ENCODE results near the gene GSTK1. TPM values are rescaled to one million over a fixed set of nuclear protein-coding genes. Genes with fewer than 3 reads are reported as not detected.

Gene GSTK1
- total and polyA plus RNA-seq, 9 of the 15 experiments (the other 6 are each of a cell fraction or from before 2014, with no cell fraction given), result 155 to 441 (median 233) TPM

- TF ChIP-seq ARID3A (IDR thresholded peaks at IDR 0.05; ENCODE audit: borderline replicate concordance, low read depth, low read length), result peak; percentile 51; the same call in 1 of the 2 replicates
- TF ChIP-seq SMARCA4 (IDR thresholded peaks at IDR 0.05), result peak; percentile 31
- TF ChIP-seq NR0B1 (IDR thresholded peaks at IDR 0.05; ENCODE audit: partially characterized antibody), result no peak
- TF ChIP-seq, protein P1, sequence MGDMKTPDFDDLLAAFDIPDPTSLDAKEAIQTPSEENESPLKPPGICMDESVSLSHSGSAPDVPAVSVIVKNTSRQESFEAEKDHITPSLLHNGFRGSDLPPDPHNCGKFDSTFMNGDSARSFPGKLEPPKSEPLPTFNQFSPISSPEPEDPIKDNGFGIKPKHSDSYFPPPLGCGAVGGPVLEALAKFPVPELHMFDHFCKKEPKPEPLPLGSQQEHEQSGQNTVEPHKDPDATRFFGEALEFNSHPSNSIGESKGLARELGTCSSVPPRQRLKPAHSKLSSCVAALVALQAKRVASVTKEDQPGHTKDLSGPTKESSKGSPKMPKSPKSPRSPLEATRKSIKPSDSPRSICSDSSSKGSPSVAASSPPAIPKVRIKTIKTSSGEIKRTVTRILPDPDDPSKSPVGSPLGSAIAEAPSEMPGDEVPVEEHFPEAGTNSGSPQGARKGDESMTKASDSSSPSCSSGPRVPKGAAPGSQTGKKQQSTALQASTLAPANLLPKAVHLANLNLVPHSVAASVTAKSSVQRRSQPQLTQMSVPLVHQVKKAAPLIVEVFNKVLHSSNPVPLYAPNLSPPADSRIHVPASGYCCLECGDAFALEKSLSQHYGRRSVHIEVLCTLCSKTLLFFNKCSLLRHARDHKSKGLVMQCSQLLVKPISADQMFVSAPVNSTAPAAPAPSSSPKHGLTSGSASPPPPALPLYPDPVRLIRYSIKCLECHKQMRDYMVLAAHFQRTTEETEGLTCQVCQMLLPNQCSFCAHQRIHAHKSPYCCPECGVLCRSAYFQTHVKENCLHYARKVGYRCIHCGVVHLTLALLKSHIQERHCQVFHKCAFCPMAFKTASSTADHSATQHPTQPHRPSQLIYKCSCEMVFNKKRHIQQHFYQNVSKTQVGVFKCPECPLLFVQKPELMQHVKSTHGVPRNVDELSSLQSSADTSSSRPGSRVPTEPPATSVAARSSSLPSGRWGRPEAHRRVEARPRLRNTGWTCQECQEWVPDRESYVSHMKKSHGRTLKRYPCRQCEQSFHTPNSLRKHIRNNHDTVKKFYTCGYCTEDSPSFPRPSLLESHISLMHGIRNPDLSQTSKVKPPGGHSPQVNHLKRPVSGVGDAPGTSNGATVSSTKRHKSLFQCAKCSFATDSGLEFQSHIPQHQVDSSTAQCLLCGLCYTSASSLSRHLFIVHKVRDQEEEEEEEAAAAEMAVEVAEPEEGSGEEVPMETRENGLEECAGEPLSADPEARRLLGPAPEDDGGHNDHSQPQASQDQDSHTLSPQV (IDR thresholded peaks at IDR 0.05), result peak; percentile 66
- no peak for TF ChIP-seq ZNF274 (IDR thresholded peaks at IDR 0.05; ENCODE audit: borderline replicate concordance, low read depth, low read length)
- no peak for TF ChIP-seq ARID2 (IDR thresholded peaks at IDR 0.05)
- TF ChIP-seq NR1H2 (CRISPR knock-in tag; IDR thresholded peaks at IDR 0.05), result no peak
- 0 out of 2 replicates have a peak, but pooled peaks have one; percentile 36 for TF ChIP-seq ADNP (tag; IDR thresholded peaks at IDR 0.05)
These were observed 4.4 kb upstream of the GSTK1 start (continued) for GRCh38 chr7:143258831-143259230.

All from K562 (cell line).